Smooth muscle cell (in vitro differentiated cells): ENCODE data around the gene TOP3B. TPM values are rescaled to one million over a fixed set of nuclear protein-coding genes. Genes with fewer than 3 reads are reported as not detected.
A peak's percentile ranks its signal among the peaks of the same experiment; 100 is the strongest.

ENCODE experiments used
- DNase-seq: peaks from one replicate; lab custom pipeline; 2025; ENCODE audit not compliant: unreplicated experiment; lab: John Stamatoyannopoulos, UW
- H2AFZ ChIP-seq: fragments of 200-600 bp; sonication (generic); 2 replicates; pipeline ENCODE4 v1.6.0; 2016; ENCODE audit warnings: antibody characterized with exemption, low read depth, mild to moderate bottlenecking
- H3F3A ChIP-seq: fragments of 200-600 bp; sonication (generic); 2 replicates; pipeline ENCODE4 v1.6.0; 2017; ENCODE audit warnings: antibody characterized with exemption, low read depth
- H3K27ac ChIP-seq: fragments of 200-600 bp; sonication (generic); 2 replicates; pipeline ENCODE4 v1.5.1; 2016; ENCODE audit warnings: low read depth, mild to moderate bottlenecking
- H3K27me3 ChIP-seq: fragments of 200-600 bp; sonication (generic); 2 replicates; pipeline ENCODE4 v1.6.1; 2016; ENCODE audit warnings: low read depth, mild to moderate bottlenecking
- H3K36me3 ChIP-seq: fragments of 200-600 bp; sonication (generic); 2 replicates; pipeline ENCODE4 v1.5.1; 2016; ENCODE audit warnings: low read depth
- H3K4me1 ChIP-seq: fragments of 200-600 bp; sonication (generic); 2 replicates; pipeline ENCODE4 v1.5.1; 2016; ENCODE audit warnings: low read depth
- H3K4me2 ChIP-seq: fragments of 200-600 bp; sonication (generic); 2 replicates; pipeline ENCODE4 v1.6.0; 2016; ENCODE audit warnings: mild to moderate bottlenecking
- H3K4me3 ChIP-seq: fragments of 200-600 bp; sonication (generic); 2 replicates; pipeline ENCODE4 v1.5.1; 2016; ENCODE audit warnings: mild to moderate bottlenecking
- H3K79me2 ChIP-seq: fragments of 200-600 bp; sonication (generic); 2 replicates; pipeline ENCODE4 v1.6.0; 2016; ENCODE audit warnings: low read depth, mild to moderate bottlenecking
- H3K9ac ChIP-seq: fragments of 200-600 bp; sonication (generic); 2 replicates; pipeline ENCODE4 v1.6.0; 2016; ENCODE audit warnings: low read depth
- H3K9me3 ChIP-seq: fragments of 200-600 bp; sonication (generic); replicated peaks from 2 replicates; pipeline ENCODE4 v1.5.1; 2016; ENCODE audit warnings: low read depth
- H4K20me1 ChIP-seq: fragments of 200-600 bp; sonication (generic); 2 replicates; pipeline ENCODE4 v1.6.0; 2016; ENCODE audit warnings: low read depth
- WGBS: methylation state at CpG from one replicate; pipeline ENCODE4 v1.1.7; 2016; ENCODE audit warnings: low lambda C conversion rate; 5-methylcytosine and 5-hydroxymethylcytosine counted together
- polyA plus RNA-seq: library from polyadenylated mRNA; unstranded; fragments of >200 nt; fragmentation: Nextera tagmentation; extraction: Ambion mirVana; gene quantifications from 2 replicates; pipeline ENCODE4 v1.2.1, GENCODE V29; 2016
- total RNA-seq: library from RNA; depleted of rRNA; stranded (reverse); fragments of >200 nt; gene quantifications from 2 replicates; pipeline ENCODE4 v1.2.3, GENCODE V29; 2014
- TF ChIP-seq, protein P1 (sequence below): fragments of 200-600 bp; sonication (generic); IDR thresholded peaks from 2 replicates; pipeline ENCODE4 v1.5.1; 2017; ENCODE audit warnings: borderline replicate concordance, mild to moderate bottlenecking, antibody characterized with exemption; ENCODE audit not compliant: insufficient read depth, poor library complexity, severe bottlenecking

The TOP3B gene
- total and polyA plus RNA-seq, 2 experiments from 2014 or later = 15.2 to 17.6 TPM

DNA sequence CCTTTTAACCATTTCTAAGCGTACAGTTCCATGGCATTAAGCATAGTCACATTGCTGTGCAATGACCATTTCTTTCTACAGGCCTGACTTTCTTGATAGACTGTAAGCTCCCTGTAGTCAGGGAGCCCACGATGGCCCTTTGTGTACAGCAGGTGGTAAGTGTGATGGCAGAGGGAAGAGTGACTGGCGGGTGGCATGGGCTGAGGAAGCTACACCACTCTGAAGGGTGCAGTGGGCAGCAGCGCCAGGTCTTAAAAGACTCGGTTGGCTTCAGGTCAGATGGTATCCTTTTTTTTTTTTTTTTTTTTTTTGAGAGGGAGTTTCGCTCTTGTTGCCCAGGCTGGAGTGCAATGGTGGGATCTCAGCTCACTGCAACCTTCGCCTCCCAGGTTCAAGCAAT, 31.5 kb downstream of the TOP3B start:
- Histone ChIP-seq H3F3A (peaks cover 9% of the 10 kb centered on the region), H3K9ac (no peak overlapping the region), H3K4me2 (no peak overlapping the region), H4K20me1 (peaks cover 4% of the 10 kb centered on the region), H2AFZ (no peak overlapping the region), H3K9me3 (no peaks in the 10 kb centered on the region), H3K27ac (no peak overlapping the region), H3K79me2 (peaks cover 3% of the 10 kb centered on the region), H3K4me3 (no peak overlapping the region), H3K4me1 (peaks cover 23% of the 10 kb centered on the region), H3K36me3 (no peaks in the 10 kb centered on the region), H3K27me3 (no peaks in the 10 kb centered on the region)
- TF ChIP-seq, protein P1, sequence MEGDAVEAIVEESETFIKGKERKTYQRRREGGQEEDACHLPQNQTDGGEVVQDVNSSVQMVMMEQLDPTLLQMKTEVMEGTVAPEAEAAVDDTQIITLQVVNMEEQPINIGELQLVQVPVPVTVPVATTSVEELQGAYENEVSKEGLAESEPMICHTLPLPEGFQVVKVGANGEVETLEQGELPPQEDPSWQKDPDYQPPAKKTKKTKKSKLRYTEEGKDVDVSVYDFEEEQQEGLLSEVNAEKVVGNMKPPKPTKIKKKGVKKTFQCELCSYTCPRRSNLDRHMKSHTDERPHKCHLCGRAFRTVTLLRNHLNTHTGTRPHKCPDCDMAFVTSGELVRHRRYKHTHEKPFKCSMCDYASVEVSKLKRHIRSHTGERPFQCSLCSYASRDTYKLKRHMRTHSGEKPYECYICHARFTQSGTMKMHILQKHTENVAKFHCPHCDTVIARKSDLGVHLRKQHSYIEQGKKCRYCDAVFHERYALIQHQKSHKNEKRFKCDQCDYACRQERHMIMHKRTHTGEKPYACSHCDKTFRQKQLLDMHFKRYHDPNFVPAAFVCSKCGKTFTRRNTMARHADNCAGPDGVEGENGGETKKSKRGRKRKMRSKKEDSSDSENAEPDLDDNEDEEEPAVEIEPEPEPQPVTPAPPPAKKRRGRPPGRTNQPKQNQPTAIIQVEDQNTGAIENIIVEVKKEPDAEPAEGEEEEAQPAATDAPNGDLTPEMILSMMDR = no peak
- no peak for DNase-seq
- WGBS = 98% methylated on average over 7 of the region's 7 CpGs

DNA sequence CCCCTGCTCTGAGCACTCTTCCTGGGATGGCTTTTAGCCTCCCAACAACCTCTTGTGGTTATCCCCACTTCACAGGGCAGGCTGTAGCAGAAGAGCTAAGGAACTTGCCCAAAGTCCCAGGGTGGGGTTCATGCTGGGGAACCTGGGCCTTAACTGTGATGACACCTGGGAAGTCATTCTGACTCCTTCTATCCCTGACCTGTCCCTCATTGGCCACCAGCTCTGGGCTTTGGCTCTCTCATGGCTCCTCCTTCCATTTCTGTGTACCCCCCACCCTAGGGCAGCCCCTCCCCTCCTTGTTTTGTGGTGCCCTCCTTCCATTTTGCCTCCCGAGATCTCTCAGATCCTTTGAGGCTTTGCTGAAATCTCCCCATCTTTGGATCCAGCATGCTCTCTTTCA, 32.6 kb downstream of the TOP3B start:
- H3K27me3 ChIP-seq = no peaks in the 10 kb centered on the region
- H4K20me1 ChIP-seq = peaks cover 4% of the 10 kb centered on the region
- no peak for DNase-seq
- peaks cover 23% of the 10 kb centered on the region for H3K4me1 ChIP-seq
- H3K79me2 ChIP-seq = peaks cover 3% of the 10 kb centered on the region
- TF ChIP-seq, protein P1 = no peak
- H3K36me3 ChIP-seq = no peaks in the 10 kb centered on the region
- H3K9me3 ChIP-seq = no peaks in the 10 kb centered on the region
- no peak overlapping the region for H3K9ac ChIP-seq
- 100% methylated on average over 1 of the region's 1 CpG for whole genome bisulfite sequencing
- no peak overlapping the region for H3K4me3 ChIP-seq
- H3K27ac ChIP-seq = no peak overlapping the region
- H3K4me2 ChIP-seq = no peak overlapping the region
- no peak overlapping the region for H2AFZ ChIP-seq
- peaks cover 9% of the 10 kb centered on the region for H3F3A ChIP-seq

DNA sequence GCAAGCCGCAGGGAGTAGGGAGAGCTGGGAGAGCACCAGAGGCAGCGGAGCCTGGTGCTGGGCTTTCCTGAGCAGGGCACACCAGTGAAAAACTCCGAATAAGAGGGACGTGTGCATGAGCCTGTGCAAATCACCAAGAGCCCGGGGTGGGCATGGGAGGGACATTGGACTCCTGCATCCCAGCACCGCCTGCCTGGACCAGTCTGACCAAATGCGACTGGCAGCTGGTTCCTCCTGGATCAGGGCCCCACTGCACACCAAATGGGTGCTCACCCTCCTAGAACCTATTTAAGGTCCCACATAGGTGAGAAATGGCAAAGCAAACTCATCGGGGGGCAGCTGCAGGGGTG, 33.0 kb downstream of the TOP3B start:
- no peaks in the 10 kb centered on the region for H3K27me3 ChIP-seq
- no peak overlapping the region for H3K4me2 ChIP-seq
- WGBS = 98% methylated on average over 8 of the region's 8 CpGs
- H3K27ac ChIP-seq = no peak overlapping the region
- DNase-seq = no peak
- peaks cover 9% of the 10 kb centered on the region for H3F3A ChIP-seq
- TF ChIP-seq, protein P1 = no peak
- H4K20me1 ChIP-seq = peaks cover 4% of the 10 kb centered on the region
- no peaks in the 10 kb centered on the region for H3K36me3 ChIP-seq
- peaks cover 23% of the 10 kb centered on the region for H3K4me1 ChIP-seq
- H3K4me3 ChIP-seq = no peak overlapping the region
- H3K9me3 ChIP-seq = no peaks in the 10 kb centered on the region
- H3K79me2 ChIP-seq = peaks cover 3% of the 10 kb centered on the region
- no peak overlapping the region for H3K9ac ChIP-seq
- no peak overlapping the region for H2AFZ ChIP-seq

DNA sequence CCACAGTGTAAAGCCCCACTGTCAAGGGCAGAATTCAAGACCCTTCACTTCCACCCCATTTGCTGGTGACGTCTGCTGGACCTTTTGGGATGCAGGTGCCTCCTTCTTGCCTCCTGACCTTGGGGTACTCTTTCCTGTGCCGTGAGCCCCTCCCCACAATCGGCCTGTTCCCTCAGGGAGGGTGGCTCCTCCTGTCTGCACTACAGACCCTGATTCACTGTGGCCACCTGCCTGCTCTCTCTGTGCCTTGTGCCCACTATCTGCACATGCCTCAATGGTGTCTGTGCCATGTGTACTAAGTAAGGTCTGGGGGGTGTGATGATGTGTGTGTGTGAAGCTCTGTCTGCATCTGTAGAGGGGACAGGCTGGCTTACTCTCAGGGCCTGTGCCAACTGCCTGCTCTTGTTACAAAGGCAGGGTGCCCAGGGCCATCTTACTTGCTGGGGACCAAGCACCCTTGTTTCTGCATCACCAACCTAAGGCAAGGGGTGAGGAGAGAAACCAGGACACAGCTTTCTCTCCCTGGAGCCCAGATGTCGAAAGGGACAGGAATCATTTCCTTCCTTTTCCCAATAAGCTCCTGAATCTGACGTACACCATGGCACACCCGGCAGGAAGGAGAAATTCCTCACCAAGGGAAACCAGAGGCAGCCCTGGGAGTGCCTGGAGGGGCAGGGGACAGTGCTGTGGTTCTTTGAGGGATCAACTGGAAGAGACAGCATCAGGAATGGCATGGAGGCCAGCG, 33.6 kb downstream of the TOP3B start:
- Histone ChIP-seq H3K4me3 (no peak overlapping the region), H2AFZ (no peak overlapping the region), H3K4me2 (peak overlapping the region; percentile 68), H3K9ac (no peak overlapping the region), H3K27me3 (no peaks in the 10 kb centered on the region), H4K20me1 (peaks cover 4% of the 10 kb centered on the region), H3K36me3 (no peaks in the 10 kb centered on the region), H3K79me2 (peaks cover 3% of the 10 kb centered on the region), H3K4me1 (peaks cover 23% of the 10 kb centered on the region), H3K27ac (peak overlapping the region; percentile 90), H3K9me3 (no peaks in the 10 kb centered on the region), H3F3A (peaks cover 9% of the 10 kb centered on the region)
- TF ChIP-seq, protein P1 = no peak
- DNase-seq = no peak
- 85% methylated on average over 7 of the region's 7 CpGs for WGBS
